ENCODE data around the gene PCDHGB7.
A peak's percentile ranks its signal among the peaks of the same experiment; 100 is the strongest.
"Not testable (repeated sequence)": the region's sequence is repeated elsewhere in the genome, so short reads cannot be mapped to it uniquely, and the experiment has no call there.

The PCDHGB7 gene

DNA sequence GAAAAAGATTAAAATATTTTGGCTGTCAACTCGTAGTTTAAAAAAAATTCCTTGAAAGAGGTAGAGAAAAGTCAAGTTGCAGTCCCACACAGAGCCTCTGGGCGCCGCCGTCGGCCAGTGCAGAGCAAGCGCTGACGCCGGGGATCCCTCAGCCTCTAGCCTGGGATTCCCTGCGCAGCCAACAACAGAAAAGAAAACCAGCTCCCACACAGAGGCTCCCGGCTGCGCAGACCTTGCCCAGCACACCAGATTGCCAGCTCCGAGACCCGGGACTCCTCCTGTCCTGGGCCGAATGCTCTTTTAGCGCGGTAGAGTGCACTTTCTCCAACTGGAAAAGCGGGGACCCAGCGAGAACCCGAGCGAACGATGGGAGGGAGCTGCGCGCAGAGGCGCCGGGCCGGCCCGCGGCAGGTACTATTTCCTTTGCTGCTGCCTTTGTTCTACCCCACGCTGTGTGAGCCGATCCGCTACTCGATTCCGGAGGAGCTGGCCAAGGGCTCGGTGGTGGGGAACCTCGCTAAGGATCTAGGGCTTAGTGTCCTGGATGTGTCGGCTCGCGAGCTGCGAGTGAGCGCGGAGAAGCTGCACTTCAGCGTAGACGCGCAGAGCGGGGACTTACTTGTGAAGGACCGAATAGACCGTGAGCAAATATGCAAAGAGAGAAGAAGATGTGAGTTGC lies at the start of gene PCDHGB7:
PCDHGB7 (plus strand) TSS at position 184 of the 679 bp plus-strand sequence; CDS start at position 367, 183 bp downstream.
- TF ChIP-seq, protein P1, sequence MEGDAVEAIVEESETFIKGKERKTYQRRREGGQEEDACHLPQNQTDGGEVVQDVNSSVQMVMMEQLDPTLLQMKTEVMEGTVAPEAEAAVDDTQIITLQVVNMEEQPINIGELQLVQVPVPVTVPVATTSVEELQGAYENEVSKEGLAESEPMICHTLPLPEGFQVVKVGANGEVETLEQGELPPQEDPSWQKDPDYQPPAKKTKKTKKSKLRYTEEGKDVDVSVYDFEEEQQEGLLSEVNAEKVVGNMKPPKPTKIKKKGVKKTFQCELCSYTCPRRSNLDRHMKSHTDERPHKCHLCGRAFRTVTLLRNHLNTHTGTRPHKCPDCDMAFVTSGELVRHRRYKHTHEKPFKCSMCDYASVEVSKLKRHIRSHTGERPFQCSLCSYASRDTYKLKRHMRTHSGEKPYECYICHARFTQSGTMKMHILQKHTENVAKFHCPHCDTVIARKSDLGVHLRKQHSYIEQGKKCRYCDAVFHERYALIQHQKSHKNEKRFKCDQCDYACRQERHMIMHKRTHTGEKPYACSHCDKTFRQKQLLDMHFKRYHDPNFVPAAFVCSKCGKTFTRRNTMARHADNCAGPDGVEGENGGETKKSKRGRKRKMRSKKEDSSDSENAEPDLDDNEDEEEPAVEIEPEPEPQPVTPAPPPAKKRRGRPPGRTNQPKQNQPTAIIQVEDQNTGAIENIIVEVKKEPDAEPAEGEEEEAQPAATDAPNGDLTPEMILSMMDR (IDR thresholded peaks at IDR 0.05; ENCODE audit: control insufficient read depth, extremely low read depth, insufficient read depth): 0 out of 2 replicates have a peak, but pooled peaks have one; percentile 22
- DNase-seq (ENCODE audit: low read depth); H3K4me3 ChIP-seq (ENCODE audit: low read depth, low read length): not testable (repeated sequence)

DNA sequence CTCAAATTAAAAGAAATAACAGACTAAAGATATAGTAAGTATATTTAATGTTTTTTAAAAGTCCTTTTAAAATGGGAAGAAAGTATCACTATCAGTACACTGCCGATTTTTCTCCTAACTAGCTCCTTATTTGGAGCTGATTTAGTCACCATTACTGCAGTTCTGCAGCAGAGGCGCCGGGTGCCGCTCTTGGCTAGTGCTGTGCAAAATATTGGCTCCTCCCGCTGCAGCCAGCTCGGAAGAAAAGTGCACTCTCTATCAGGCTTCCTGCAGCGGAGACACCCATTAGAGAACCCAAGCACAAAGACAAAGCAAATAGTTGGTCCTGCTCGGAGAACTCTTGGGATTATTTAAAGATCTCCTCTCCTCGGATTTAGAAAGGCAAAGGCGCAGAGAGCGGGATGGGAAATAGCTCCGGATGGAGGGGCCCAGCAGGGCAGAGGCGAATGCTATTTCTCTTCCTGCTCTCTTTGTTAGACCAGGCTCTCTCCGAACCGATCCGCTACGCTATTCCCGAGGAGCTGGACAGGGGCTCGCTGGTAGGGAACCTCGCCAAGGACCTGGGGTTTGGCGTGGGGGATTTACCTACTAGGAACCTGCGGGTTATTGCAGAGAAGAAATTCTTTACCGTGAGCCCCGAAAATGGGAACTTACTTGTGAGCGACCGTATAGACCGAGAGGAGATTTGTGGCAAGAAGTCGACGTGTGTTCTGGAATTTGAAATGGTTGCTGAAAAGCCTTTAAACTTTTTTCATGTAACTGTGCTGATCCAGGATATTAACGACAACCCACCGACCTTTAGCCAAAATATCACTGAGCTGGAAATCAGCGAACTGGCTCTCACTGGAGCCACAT lies 47.3 kb upstream of the PCDHGB7 start, which contains the start of gene PCDHGB3:
PCDHGB3 (plus strand) TSS at position 249 of the 855 bp plus-strand sequence; CDS start at position 402, 153 bp downstream.
- DNase-seq (ENCODE audit: low read depth): no peak
- no peak within 1 kb of the TSS for H3K4me3 ChIP-seq (ENCODE audit: low read depth, low read length)
- TF ChIP-seq, protein P1 (IDR thresholded peaks at IDR 0.05; ENCODE audit: control insufficient read depth, extremely low read depth, insufficient read depth): 0 out of 2 replicates have a peak, but pooled peaks have one; percentile 18

DNA sequence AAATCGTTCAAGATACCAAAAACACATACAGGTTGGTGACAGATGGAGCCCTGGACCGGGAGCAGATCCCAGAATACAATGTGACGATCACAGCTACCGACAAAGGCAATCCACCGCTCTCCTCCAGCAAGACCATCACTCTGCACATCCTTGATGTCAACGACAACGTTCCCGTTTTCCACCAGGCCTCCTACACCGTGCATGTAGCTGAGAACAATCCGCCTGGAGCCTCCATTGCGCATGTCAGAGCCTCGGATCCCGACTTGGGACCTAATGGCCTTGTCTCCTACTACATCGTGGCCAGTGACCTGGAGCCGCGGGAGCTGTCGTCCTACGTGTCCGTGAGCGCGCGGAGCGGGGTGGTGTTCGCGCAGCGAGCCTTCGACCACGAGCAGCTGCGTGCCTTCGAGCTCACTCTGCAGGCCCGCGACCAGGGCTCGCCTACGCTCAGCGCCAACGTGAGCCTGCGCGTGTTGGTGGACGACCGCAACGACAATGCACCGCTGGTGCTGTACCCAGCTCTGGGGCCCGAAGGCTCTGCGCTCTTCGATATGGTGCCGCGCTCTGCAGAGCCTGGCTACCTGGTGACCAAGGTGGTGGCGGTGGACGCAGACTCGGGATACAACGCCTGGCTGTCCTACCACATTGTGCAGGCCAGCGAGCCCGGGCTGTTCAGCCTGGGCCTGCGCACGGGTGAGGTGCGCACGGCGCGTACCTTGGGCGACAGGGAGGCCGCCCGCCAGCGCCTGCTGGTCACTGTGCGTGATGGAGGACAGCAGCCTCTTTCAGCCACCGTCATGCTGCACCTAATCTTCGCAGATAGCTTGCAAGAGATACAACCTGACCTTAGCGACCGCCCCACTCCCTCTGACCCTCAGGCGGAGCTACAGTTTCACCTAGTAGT lies 45.7 kb upstream of the PCDHGB7 start:
- TF ChIP-seq, protein P1 (IDR thresholded peaks at IDR 0.05; ENCODE audit: control insufficient read depth, extremely low read depth, insufficient read depth): no peak
- DNase-seq (ENCODE audit: low read depth): no peak
- H3K4me3 ChIP-seq (ENCODE audit: low read depth, low read length): no peak overlapping the region

DNA sequence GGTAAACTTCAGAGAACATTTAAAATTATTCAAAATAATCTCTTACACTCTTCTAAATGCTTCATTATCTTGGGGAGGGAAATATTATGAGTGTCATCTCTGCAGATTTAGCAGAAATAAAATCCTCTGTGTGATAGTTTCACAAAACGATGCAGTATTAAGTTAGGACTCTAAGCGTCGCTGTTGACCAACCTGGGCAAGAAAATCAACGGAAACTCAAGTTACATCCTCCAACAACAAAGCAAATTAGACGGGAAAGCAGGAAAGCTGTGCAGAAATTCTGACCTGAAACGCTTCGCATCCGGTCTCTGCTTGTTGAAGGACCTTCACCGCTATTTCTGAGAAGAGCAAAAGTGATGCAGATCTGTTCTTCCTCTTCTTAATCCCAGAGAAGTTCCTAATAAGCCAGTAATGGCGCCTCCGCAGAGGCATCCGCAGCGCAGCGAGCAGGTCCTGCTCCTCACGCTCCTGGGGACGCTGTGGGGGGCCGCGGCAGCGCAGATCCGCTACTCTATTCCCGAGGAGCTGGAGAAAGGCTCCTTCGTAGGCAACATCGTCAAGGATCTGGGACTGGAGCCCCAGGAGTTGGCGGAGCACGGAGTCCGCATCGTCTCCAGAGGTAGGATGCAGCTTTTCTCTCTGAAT lies 43.7 kb upstream of the PCDHGB7 start, which contains the start of gene PCDHGA6:
PCDHGA6 (plus strand) TSS at position 219 of the 645 bp plus-strand sequence; CDS start at position 412, 193 bp downstream.
- TF ChIP-seq, protein P1 (IDR thresholded peaks at IDR 0.05; ENCODE audit: control insufficient read depth, extremely low read depth, insufficient read depth): peak; percentile 35
- peak within 1 kb of the TSS; percentile 21; the same call in 1 of the 2 replicates for H3K4me3 ChIP-seq (ENCODE audit: low read depth, low read length)
- no peak for DNase-seq (ENCODE audit: low read depth)

DNA sequence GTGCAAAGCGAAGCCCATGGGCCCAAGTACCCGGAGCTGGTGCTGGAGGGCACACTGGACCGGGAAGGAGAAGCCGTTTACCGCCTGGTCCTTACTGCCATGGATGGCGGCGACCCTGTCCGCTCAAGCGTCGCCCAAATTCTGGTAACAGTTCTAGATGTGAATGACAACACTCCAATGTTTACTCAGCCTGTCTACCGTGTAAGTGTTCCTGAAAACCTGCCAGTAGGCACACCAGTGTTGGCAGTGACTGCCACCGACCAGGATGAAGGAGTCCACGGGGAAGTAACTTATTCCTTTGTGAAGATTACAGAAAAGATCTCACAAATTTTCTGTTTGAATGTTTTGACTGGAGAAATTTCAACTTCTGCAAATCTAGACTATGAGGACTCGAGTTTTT lies 42.9 kb upstream of the PCDHGB7 start:
- H3K4me3 ChIP-seq (ENCODE audit: low read depth, low read length): no peak overlapping the region
- TF ChIP-seq, protein P1 (IDR thresholded peaks at IDR 0.05; ENCODE audit: control insufficient read depth, extremely low read depth, insufficient read depth): no peak
- DNase-seq (ENCODE audit: low read depth): no peak

DNA sequence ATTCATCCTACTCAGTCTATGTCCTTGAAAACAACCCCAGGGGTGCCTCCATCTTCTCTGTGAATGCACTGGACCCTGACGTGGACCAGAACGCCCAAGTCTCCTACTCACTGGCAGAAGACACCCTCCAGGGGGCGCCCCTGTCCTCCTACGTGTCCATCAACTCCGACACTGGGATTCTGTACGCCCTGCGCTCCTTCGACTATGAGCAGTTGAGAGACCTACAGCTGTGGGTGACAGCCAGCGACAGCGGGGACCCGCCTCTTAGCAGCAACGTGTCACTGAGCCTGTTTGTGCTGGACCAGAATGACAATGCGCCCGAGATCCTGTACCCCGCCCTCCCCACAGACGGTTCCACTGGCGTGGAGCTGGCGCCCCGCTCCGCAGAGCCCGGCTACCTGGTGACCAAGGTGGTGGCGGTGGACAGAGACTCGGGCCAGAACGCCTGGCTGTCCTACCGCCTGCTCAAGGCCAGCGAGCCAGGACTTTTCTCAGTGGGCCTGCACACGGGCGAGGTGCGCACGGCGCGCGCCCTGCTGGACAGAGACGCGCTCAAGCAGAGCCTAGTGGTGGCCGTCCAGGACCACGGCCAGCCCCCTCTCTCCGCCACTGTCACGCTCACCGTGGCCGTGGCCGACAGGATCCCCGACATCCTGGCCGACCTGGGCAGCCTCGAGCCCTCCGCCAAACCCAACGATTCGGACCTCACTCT lies 41.9 kb upstream of the PCDHGB7 start:
- not testable (repeated sequence) for DNase-seq (ENCODE audit: low read depth)

More for the DNA sequence above, 41.9 kb upstream of the PCDHGB7 start:
- H3K4me3 ChIP-seq (ENCODE audit: low read depth, low read length): not testable (repeated sequence)

Data from LNCaP clone FGC (cell line).